ENCODE data around the gene RGL2.

DNA sequence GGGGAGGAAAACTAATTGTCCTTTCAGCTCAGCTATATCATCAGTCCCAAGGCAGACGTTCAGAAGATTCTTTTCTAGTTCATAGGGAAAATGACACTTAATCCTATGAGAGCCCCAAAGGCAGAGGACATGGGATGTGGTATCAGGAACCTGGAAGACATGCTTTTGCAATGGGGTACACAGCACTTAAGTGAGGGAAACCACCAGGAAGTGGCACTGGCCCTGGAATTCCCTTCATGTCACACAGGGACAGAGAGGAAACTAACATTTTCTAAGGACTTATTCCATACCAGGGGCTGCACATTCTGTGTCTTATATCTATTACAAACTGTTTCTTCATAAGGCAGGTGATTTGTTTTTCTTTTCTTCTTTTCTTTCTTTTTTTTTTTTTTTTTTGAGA lies 55.3 kb downstream of the RGL2 start:
- TF ChIP-seq CTCF (IDR thresholded peaks at IDR 0.05) (no peak), EP300 (IDR thresholded peaks at IDR 0.05) (no peak), POLR2AphosphoS5 (IDR thresholded peaks at IDR 0.05) (no peak)

All from esophagus muscularis mucosa (tissue), 4 donors.